Pancreas (tissue), 10 donors: ENCODE results near the gene PLEKHM3. TPM values are rescaled to one million over a fixed set of nuclear protein-coding genes. Genes with fewer than 3 reads are reported as not detected.

Experiments used
- ATAC-seq, 4 donors: fragments of 200-7000 bp; cut with Tn5 transposase; one replicate each; pipeline versions ENCODE4 v1.8.0 to v1.9.1; 2020; ENCODE audit warnings: mild to moderate bottlenecking in 4 of 4, moderate library complexity in 4 of 4
- DNase-seq, 6 donors: peaks; one replicate each; pipeline ENCODE4 v3.0.0-alpha.2; 2020
- FAIRE-seq: peaks from 2 replicates; lab custom pipeline; 2012; peaks lifted over from hg19 to GRCh38; lab: Jason Lieb, UNC
- H3K27ac ChIP-seq, 4 donors: fragments of 200-600 bp; sonication (generic); 1 replicate in 3 of 4; 2 replicates in 1 of 4; pipeline versions ENCODE4 v1.5.0 to v1.8.0; 2020
- H3K27me3 ChIP-seq, 4 donors: fragments of 200-600 bp; one replicate each; pipeline ENCODE4 v1.8.0; 2021
- H3K36me3 ChIP-seq, 3 donors: fragments of 200-600 bp; sonication (generic) in 1 of 3; one replicate each; pipeline versions ENCODE4 v1.5.0 to v1.8.0; 2020 to 2021
- H3K4me1 ChIP-seq, 3 donors: fragments of 200-600 bp; one replicate each; pipeline ENCODE4 v1.8.0; 2021
- H3K4me3 ChIP-seq, 4 donors: fragments of 200-600 bp; sonication (generic) in 2 of 4; one replicate each; pipeline versions ENCODE4 v1.5.0 to v1.8.0; 2020 to 2021
- H3K9me3 ChIP-seq, 4 donors: fragments of 200-600 bp; one replicate each; pipeline ENCODE4 v1.8.0; 2021
- CTCF ChIP-seq, 4 donors: fragments of 200-600 bp; sonication (generic) in 3 of 4; IDR thresholded peaks; one replicate each; pipeline versions ENCODE4 v1.5.0 to v1.8.0; 2021; ENCODE audit warnings: antibody characterized with exemption in 4 of 4
- WGBS, 2 donors: extraction: QIAGEN DNeasy Blood & Tissue Kit; methylation state at CpG; one replicate each; pipeline ENCODE4 v1.1.7; 2013; 5-methylcytosine and 5-hydroxymethylcytosine counted together
- intact Hi-C, 3 donors: fragments of 100-400 bp; cut with DNase I; formaldehyde crosslinking; loops; one replicate each; pipeline versions ENCODE4 v1.11.1 to v1.14.2; 2022
- polyA plus RNA-seq, 2 donors: library from polyadenylated mRNA; stranded (reverse); fragments of 200-250 nt; gene quantifications; one replicate each; pipeline ENCODE4 v1.2.3, GENCODE V29; 2013
- total RNA-seq, 6 donors: library from RNA; stranded (reverse); fragmentation: NEBNext Ultra II Directional in 4 of 6; extraction: Animal tissue kit (Norgen Biotek cat#: 25700) in 4 of 6; gene quantifications; one replicate each; pipeline versions ENCODE4 v1.2.1 to v1.2.4, GENCODE V29; 2021 to 2023
- donor health status: healthy with polysubstance abuse.
- donor health status: DM: no; HTN: no; CAD: no; lungs with moderate emphysema.
- donor health status: DM: no; HTN: no; CAD: no.
- donor health status: control.
- donor health status: control.
- donor health status: Bipolar disorder and iron deficiency.
- donor health status: DM: yes; HTN: yes; CAD: no.
- donor health status: DM: no; HTN: no; CAD: no.
- donor health status: DM: no; HTN: no; CAD: no.
- donor health status: DM: yes; HTN: yes; CAD: no.

Gene PLEKHM3
- total and polyA plus RNA-seq, 8 donors: 3.0 to 10.2 (median 5.4) TPM

- peaks cover 8 to 22% (median 12%) of the 10 kb centered on the region in 3 donors for H3K4me1 ChIP-seq
- no peak for TF ChIP-seq CTCF (IDR thresholded peaks at IDR 0.05)
- no peaks in the 10 kb centered on the region for H3K36me3 ChIP-seq
- WGBS, 2 donors: 41 to 43% methylated on average over 13 of the region's 13 CpGs
- H3K27ac ChIP-seq: peak overlapping the region in 3 of 4 donors; percentile 44 to 81 (median 67)
- no peaks in the 10 kb centered on the region for H3K9me3 ChIP-seq
- no peak overlapping the region for H3K4me3 ChIP-seq
- peak in 4 of 6 donors; percentile 27 to 59 (median 38) for DNase-seq
- FAIRE-seq: peak; percentile 17
- no peaks in the 10 kb centered on the region for H3K27me3 ChIP-seq
- peak; percentile 58 to 79 (median 71) for ATAC-seq
- intact Hi-C loops: no loop called here
Observed at GRCh38 chr2:207926133-207926988, 99.0 kb downstream of the PLEKHM3 start.

GRCh38 chr2:207925601-207926000 lies 99.7 kb downstream of the PLEKHM3 start:
- WGBS, 2 donors: 91% methylated on average over 8 of the region's 8 CpGs
- Histone ChIP-seq H3K4me3 (no peak overlapping the region), H3K36me3 (no peaks in the 10 kb centered on the region), H3K4me1 (peaks cover 8 to 17% (median 12%) of the 10 kb centered on the region in 3 donors), H3K27ac (peak overlapping the region in 3 of 4 donors; percentile 44 to 81 (median 67)), H3K9me3 (no peaks in the 10 kb centered on the region), H3K27me3 (no peaks in the 10 kb centered on the region)
- intact Hi-C loops: no loop called here
- no peak for DNase-seq
- no peak for ATAC-seq
- TF ChIP-seq CTCF (IDR thresholded peaks at IDR 0.05): no peak
- FAIRE-seq: no peak

GRCh38 chr2:207921606-207922005 lies 103.7 kb downstream of the PLEKHM3 start:
- Histone ChIP-seq H3K4me1 (peaks cover 8 to 10% (median 9%) of the 10 kb centered on the region in 3 donors), H3K36me3 (no peaks in the 10 kb centered on the region), H3K4me3 (no peak overlapping the region), H3K27me3 (no peaks in the 10 kb centered on the region), H3K9me3 (no peaks in the 10 kb centered on the region), H3K27ac (no peak overlapping the region)
- no peak for TF ChIP-seq CTCF (IDR thresholded peaks at IDR 0.05)
- FAIRE-seq (no peak), DNase-seq (no peak), ATAC-seq (no peak)
- intact Hi-C loops: no loop called here

- no peak for ATAC-seq
- no peaks in the 10 kb centered on the region for H3K27me3 ChIP-seq
- WGBS, 2 donors: 86 to 94% methylated on average over 6 of the region's 6 CpGs
- no peaks in the 10 kb centered on the region for H3K36me3 ChIP-seq
- H3K4me3 ChIP-seq: no peak overlapping the region
- intact Hi-C loops: no loop called here
- TF ChIP-seq CTCF (IDR thresholded peaks at IDR 0.05): no peak
- H3K27ac ChIP-seq: no peak overlapping the region
- DNase-seq: no peak
- H3K4me1 ChIP-seq: peaks cover 0 to 1% (median 0%) of the 10 kb centered on the region in 3 donors
- no peaks in the 10 kb centered on the region for H3K9me3 ChIP-seq
- FAIRE-seq: no peak
Observed at GRCh38 chr2:207920721-207921120, 104.6 kb downstream of the PLEKHM3 start.

- WGBS, 2 donors: 90 to 96% methylated on average over 3 of the region's 3 CpGs
- FAIRE-seq: no peak
- no peak for DNase-seq
- no peaks in the 10 kb centered on the region for H3K4me1 ChIP-seq
- ATAC-seq: no peak
- no peaks in the 10 kb centered on the region for H3K36me3 ChIP-seq
- intact Hi-C loops: no loop called here
- no peaks in the 10 kb centered on the region for H3K9me3 ChIP-seq
- no peak overlapping the region for H3K4me3 ChIP-seq
- no peak for TF ChIP-seq CTCF (IDR thresholded peaks at IDR 0.05)
- H3K27ac ChIP-seq: no peak overlapping the region
- no peaks in the 10 kb centered on the region for H3K27me3 ChIP-seq
Observed at GRCh38 chr2:207920321-207920720, 105.0 kb downstream of the PLEKHM3 start.
